Astrocyte of the spinal cord (primary cell): Measurements from ENCODE around the gene SOX10.

Experiments used
- DNase-seq: peaks from one replicate; pipeline ENCODE4 v3.0.0; 2011; ENCODE audit warnings: low read depth, low spot score
- H3K4me3 ChIP-seq: 2 replicates; pipeline ENCODE4 v1.5.1; 2011; ENCODE audit warnings: low read depth, mild to moderate bottlenecking, low read length, moderate library complexity
- CTCF ChIP-seq: IDR thresholded peaks from 2 replicates; pipeline ENCODE4 v1.5.1; 2012; ENCODE audit warnings: low read depth, mild to moderate bottlenecking, low read length, inconsistent platforms
- in situ Hi-C: cut with HindIII; loops from 2 replicates; pipeline ENCODE4 v1.10.0; 2017; ENCODE audit warnings: low sequenced_read_pairs

SOX10 gene

GRCh38 chr22:37971475-37972434 lies 12.6 kb downstream of the SOX10 start:
- no peak for DNase-seq
- TF ChIP-seq CTCF = no peak
- no peak overlapping the region for H3K4me3 ChIP-seq
- in situ Hi-C loops = no loop called here

GRCh38 chr22:37970864-37971263 lies 13.5 kb downstream of the SOX10 start:
- DNase-seq = no peak
- TF ChIP-seq CTCF = no peak
- in situ Hi-C loops = no loop called here
- no peak overlapping the region for H3K4me3 ChIP-seq

- DNase-seq = no peak
- H3K4me3 ChIP-seq = no peak overlapping the region
- in situ Hi-C loops = no loop called here
- TF ChIP-seq CTCF = no peak
Measured at GRCh38 chr22:37968452-37969251, 15.7 kb downstream of the SOX10 start.

- in situ Hi-C loops = no loop called here
- TF ChIP-seq CTCF = no peak
- no peak overlapping the region for H3K4me3 ChIP-seq
- no peak for DNase-seq
Measured at GRCh38 chr22:37967637-37968451, 16.5 kb downstream of the SOX10 start.

GRCh38 chr22:37967147-37967546 lies 17.2 kb downstream of the SOX10 start:
- DNase-seq = no peak
- no peak overlapping the region for H3K4me3 ChIP-seq
- in situ Hi-C loops = no loop called here
- TF ChIP-seq CTCF = no peak
